Choroid plexus epithelial cell (primary cell): Measurements from ENCODE around the gene OR2F2.

Experiments used
- DNase-seq: peaks from one replicate; pipeline ENCODE4 v3.0.0-alpha.2; 2010; ENCODE audit warnings: low read depth
- H3K4me3 ChIP-seq: 2 replicates; pipeline ENCODE4 v1.5.1; 2011; ENCODE audit warnings: low read depth, mild to moderate bottlenecking, control low read depth, low read length, moderate library complexity
- CTCF ChIP-seq: conservative IDR thresholded peaks from 2 replicates; pipeline ENCODE4 v1.5.1; 2011; ENCODE audit warnings: low read depth, mild to moderate bottlenecking, control low read depth, inconsistent platforms, low read length, moderate library complexity

Gene OR2F2

GRCh38 chr7:143958781-143959180 is 23.7 kb downstream of the OR2F2 start:
- no peak overlapping the region for H3K4me3 ChIP-seq
- no peak for TF ChIP-seq CTCF
- peak; percentile 74 for DNase-seq

GRCh38 chr7:143960813-143961610 is 26.0 kb downstream of the OR2F2 start:
- no peak for DNase-seq
- H3K4me3 ChIP-seq = no peak overlapping the region
- no peak for TF ChIP-seq CTCF

- TF ChIP-seq CTCF = no peak
- no peak overlapping the region for H3K4me3 ChIP-seq
- DNase-seq = peak; percentile 56
Observed at GRCh38 chr7:143965280-143965679, 30.2 kb downstream of the OR2F2 start.

- DNase-seq = no peak
- no peak for TF ChIP-seq CTCF
- no peak overlapping the region for H3K4me3 ChIP-seq
Observed at GRCh38 chr7:143967398-143967797, 32.4 kb downstream of the OR2F2 start.

- TF ChIP-seq CTCF = no peak
Observed at GRCh38 chr7:143973870-143974416, 38.9 kb downstream of the OR2F2 start.

GRCh38 chr7:143974459-143974858 is 39.4 kb downstream of the OR2F2 start:
- no peak for TF ChIP-seq CTCF
- no peak overlapping the region for H3K4me3 ChIP-seq
- no peak for DNase-seq

More at GRCh38 chr7:143973870-143974416, 38.9 kb downstream of the OR2F2 start:
- H3K4me3 ChIP-seq = no peak overlapping the region
- no peak for DNase-seq

GRCh38 chr7:143975617-143976016 is 40.6 kb downstream of the OR2F2 start:
- no peak overlapping the region for H3K4me3 ChIP-seq
- peak; percentile 37 for TF ChIP-seq CTCF
- DNase-seq = peak; percentile 52
